ENCODE data around the gene ATP6V0B.

Gene ATP6V0B

DNA sequence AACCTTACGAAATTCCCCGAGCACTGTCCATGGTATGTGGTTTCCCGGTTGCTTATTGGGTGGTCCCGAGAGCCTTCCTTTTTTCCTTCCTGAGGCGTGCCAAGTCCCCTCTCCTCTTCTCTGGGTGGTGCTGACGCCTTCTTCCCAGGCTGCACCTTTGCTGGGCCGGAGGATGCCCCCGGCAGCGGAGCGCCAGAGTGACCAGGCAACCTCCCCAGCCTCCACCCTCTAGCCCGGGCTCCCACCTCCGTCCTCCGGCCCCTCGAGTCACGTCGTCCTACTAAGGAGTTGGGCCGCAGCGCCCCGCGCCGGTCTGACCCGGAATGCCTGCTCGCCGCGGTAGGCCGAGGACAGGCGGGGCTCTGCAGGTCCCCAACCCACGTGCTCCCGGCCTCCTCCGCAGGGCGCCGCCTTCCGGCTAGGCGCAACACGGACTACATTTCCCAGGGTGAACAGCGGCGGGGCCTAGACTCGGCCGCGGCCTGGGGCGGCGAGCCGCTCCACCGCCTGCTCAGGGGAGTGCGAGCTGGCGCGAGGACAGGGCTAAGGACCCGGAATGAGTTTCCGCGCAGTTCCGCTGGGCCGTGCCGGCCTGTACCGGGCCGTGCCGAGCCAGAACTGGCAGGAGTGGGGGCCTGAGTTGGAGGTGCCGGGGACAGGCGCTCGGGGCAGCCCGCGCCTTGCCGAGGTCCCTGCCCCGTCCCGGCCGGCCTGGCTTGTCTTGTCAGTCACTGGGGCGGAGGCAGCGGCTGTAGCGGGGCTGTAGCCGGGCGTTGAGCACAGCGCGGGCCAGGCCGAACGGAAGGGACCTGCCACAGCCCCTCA lies 28.3 kb upstream of the ATP6V0B start, which contains the start of gene IPO13:
Gene IPO13, plus strand, starts transcription at position 715 of the 825 bp plus-strand sequence. CDS start 651 bp downstream, outside the sequence.
- DNase-seq: peak; percentile 90

DNA sequence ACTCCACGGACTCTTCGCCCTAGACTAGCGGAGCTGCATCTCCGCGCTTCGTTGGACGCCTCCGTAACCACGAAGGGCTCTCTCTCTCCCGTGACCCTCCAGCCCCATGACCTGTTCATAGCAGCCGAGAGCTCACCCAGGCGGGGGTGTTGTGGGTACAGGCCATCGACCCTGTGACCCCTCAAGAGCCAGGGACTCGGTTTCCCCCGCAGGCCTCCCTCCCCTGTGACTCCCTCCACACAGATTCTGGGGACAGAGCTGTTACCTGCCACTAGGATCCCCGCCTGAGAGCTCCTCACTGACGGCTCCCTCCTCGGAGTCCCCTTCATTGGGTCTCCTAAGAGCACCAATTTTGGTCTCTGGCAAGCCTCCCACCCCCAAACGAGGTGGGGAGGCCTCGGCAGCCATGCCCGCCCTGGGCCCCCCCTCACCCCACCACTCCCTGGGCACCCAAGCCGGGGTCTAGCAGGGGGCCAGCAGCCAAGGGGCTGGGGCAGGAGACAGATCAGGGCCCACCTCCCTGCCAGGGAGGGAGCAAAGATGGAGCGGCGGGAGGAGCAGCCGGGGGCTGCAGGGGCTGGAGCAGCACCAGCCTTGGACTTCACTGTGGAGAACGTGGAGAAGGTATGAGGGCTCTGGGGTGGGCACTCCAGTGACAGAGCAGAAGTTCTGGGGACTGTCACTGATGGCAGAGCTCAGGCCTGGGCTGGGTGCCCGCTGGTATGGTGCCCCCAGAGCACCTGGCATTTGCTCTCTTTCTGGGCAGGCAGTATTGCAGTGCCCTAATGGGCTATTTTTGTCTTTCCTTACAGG lies 27.5 kb upstream of the ATP6V0B start:
- no peak for DNase-seq

DNA sequence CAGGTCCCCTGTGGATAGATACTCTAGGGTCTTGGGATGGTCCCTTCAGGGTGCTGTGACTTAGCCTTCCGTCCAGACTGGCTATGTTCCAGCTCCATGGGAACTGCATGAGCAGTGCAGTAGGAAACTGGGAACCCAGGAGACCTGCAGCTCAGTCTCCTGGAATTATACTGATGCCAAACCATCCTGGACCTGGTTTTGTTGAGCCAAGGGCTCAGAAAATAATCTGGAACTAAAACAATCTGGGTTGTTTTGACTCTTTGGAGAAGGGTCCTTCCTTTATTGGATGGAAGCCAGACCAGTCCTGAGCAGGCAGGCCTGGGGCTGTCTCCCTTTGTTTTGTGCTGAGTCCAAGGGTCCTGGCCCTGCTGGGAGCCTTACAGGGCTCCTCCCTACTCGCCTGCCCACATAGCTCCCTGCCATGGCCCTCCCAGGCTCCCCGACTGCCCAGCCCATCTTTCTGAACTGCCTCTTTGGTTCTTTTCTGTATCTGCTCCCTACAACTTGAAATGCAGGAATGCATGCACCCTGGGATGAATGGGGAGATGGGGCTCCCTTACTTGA lies 26.8 kb upstream of the ATP6V0B start:
- DNase-seq: no peak

DNA sequence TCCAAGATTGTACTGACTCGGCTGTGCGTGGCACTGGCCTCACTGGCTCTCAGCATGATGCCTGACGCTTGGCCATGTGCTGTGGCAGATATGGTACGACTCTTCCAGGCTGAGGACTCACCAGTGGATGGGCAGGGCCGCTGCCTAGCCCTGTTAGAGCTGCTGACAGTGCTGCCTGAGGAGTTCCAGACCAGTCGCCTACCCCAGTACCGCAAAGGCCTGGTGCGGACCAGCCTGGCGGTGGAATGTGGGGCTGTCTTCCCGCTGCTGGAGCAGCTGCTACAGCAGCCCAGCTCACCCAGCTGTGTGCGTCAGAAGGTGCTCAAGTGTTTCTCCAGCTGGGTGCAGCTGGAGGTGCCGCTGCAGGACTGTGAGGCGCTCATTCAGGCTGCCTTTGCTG lies 25.1 kb upstream of the ATP6V0B start:
- DNase-seq: no peak

DNA sequence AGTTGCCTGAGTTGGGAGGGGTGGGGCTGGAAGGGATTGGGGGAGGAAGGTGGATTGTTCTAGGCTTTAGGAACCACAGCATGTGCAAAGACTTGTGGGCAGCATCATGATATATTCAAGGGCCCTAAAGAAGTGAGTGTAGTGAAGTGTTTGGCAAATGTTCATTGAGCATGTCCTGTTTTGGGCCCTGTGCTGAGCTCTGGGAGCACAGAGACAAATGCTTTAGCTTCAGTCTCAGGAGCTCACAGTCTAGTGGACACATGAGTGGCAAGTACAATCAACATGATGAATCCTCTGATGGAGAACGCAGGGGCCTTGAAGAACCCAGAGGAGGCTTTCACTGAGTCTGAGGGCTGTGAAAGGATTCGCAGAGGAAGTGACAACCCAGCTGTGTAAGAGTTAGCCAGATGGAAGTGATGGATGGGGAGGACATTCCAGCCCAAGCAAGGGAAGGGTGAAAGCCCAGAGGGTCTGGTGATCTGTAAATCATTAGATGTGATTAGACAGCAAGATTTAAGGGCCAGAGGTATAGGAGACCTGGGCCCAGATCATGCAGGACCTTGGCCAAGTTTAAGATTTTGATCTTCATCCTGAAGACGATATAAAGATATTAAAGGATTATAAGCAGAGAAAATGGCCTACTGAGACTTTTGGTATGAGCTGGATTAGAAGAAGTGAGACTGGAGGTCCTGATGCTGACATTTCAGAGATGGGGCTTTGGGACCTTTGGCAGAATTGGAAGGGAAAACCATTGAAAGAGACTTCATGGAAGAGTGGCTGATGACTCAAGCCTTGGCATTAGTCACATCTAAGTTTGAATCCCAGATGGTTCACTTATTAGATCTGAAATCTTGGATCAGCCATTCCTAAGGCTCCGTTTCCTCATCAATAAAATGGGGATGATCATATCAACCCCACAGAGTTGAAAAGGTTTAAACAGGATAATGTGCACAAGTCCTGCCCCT lies 23.5 kb upstream of the ATP6V0B start:
- no peak for DNase-seq

GRCh38 chr1:43952731-43953346 lies 21.9 kb upstream of the ATP6V0B start:
- DNase-seq: no peak

DNA sequence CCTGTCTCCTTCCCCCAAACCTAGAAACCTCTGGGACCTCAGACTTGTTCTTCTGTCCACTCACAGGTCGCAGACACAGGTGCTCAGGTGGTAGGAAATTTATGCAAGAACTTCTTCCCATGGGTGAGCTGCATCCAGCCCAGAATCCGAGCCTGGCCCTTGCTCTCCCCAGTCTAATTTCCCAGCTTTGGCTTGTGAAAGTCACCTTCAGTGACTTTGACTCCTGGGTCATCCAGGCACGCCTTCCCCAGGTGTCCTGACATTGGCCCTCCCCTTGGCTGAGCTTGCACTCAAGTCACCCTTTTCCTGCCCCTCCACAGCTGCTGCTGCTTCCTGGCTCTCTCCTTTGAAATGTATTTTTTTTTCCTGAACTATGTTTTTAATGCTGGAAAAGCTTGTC lies 21.4 kb upstream of the ATP6V0B start:
- DNase-seq: no peak

GRCh38 chr1:43954036-43954435 lies 20.7 kb upstream of the ATP6V0B start:
- no peak for DNase-seq

DNA sequence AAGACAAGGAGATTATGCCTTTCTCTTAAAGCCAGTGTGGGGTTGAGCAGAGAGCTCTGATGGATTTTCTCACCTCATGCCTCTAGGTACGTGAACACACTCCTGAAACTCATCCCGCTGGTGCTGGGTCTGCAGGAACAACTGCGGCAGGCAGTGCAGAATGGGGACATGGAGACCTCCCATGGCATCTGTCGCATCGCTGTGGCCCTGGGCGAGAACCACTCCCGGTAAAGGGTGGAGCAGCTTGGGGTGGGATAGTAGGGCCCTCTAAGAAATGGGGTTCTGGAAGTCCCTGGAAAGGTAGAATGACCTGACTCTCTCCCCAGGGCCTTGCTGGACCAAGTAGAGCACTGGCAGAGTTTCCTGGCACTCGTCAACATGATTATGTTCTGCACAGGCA lies 18.5 kb upstream of the ATP6V0B start:
- DNase-seq: no peak

- DNase-seq: no peak
Observed at GRCh38 chr1:43957407-43958040, 17.2 kb upstream of the ATP6V0B start.

DNA sequence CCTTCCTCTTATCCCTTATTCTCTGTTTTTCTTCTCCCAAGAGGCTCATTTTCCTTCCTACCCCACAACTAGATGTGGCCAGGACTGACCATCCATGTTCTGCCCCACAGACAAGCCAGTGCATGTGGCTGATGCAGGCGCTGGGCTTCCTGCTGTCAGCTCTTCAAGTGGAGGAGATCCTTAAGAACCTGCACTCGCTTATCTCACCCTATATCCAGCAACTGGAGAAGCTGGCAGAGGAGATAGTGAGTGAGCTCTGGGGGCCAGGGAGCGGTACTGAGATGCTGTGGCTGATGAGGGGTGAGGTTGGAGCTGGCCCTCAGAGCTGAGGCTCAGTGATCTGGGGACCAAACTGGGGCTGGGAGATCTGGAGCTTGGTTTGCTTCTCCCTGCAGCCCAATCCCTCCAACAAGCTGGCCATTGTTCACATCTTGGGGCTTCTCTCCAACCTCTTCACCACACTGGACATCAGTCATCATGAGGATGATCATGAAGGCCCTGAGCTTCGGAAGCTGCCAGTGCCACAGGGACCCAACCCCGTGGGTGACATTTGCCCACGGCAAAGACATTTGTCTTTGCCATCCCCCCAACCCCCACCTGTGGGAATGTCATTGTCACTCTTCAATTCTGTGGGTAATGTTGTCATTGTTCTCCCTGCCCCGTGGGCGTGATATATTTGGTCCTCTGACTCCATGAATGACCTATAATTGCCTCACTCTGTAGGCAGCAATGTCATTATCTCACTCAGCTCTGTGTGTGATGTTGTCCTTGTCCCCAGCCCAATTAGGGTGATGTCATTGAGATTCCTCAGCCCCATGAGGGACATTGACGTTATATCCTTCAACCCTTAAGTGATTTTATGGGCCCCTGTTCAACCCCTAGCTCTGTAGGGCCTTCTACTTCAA lies 16.2 kb upstream of the ATP6V0B start:
- no peak for DNase-seq

DNA sequence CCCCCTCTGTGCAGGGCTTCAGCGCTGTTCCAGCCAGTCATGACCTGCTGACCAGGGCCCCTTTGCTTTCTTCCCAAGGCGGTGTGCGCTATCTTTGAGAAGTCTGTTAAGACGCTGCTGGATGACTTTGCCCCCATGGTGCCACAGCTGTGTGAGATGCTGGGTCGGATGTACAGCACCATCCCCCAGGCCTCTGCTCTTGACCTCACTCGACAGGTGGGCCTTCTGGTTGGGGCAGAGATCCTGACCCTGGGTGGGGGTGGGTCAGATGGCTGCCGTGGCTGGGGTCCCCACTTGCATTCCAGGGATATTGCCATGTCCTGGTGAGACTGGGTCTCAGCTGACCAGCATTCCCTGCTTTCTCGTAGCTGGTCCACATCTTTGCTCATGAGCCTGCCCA lies 14.0 kb upstream of the ATP6V0B start:
- no peak for DNase-seq

- DNase-seq: no peak
Observed at GRCh38 chr1:43961692-43962091, 13.1 kb upstream of the ATP6V0B start.

DNA sequence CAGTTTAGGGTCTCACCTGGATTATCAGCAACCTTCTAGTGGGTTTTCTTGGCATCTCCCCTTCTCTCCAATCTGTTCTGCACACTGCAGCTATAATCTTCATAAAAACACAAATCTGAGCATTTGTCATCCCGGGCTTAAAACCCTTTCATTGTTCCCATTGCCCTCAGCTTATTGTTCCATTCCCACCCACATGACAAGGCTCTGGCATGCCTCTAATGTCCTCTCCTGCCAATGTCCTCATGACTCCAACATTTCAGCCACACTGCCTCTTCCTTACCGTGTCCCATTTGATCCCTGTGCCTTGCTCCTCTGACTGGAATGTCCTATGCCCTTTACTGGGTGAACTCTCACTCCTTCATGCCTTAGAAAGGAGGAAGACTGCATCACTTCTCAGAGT lies 12.4 kb upstream of the ATP6V0B start:
- no peak for DNase-seq

DNA sequence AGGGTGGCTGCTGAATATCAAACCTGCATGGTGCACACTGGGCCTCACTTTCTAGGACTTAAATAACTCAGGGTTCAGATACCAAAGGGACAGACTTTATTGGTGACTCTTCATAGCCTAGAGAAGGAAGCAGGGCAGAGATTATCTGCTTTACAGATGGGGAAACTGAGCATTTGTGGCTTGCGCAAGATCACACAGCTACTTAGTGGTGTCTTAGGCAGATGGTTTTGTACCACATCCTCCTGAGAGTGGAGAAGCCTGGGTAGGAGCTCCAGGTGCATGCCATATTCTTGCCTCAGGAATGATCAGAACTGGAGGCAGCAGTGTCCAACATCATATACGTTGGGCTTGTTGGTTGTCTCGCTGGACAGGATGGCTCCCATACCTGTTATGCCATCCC lies 11.8 kb upstream of the ATP6V0B start:
- DNase-seq: no peak

GRCh38 chr1:43963890-43964289 lies 10.9 kb upstream of the ATP6V0B start:
- no peak for DNase-seq

DNA sequence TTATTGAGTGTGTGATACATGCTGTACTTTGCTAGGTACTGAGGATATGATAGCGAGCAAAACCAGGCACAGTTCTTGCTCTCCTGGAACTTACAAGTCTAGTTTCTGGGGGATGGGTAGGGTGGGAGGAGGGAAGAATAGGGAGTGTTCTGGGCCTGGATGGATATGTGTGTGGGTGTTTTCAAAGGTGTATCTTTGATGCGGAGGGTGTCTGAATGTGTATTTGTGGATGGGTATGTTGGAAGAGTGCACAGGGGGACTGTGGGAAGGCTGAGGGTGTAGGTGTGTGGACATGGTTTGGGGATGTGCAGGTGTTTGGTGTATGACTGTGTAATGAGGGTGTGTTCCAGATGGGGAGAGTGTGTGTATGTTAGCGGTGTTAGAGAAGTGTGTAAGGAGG lies 9.4 kb upstream of the ATP6V0B start:
- no peak for DNase-seq

DNA sequence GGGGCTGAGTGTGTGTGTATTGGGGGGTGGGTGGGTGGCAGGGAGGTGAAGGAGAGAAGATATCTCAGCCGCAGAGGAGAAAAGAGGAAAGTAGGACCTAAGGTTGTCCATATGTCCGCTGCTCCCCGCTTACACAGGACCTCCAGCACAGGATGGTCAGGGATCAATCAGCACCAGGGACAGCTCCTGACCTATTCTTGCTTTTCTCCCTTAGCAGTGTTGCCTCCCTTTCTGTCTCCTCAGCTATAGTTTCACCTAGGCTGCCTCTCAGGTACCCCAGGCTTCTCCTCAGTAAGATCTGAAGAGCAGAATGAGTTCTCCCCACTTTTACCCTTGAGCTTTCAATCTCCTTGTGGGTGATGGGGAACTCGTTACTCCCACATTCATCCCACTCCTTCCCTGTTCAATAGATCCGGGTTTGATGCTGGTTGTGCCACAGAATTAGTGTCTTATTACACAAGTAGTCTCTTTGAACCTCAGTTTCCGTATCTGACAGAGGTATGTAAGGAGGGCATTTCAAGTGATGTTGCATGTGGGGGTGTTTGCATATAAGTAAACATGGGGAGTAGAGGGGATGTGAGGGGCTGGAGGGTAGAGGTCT lies 6.3 kb upstream of the ATP6V0B start:
- DNase-seq: no peak

GRCh38 chr1:43969416-43969745 lies 5.4 kb upstream of the ATP6V0B start:
- DNase-seq: no peak

All from effector CD4-positive, alpha-beta T cell (primary cell).